ENCODE results near the gene PCDHA9. TPM values are rescaled to one million over a fixed set of nuclear protein-coding genes. Genes with fewer than 3 reads are reported as not detected.

Gene PCDHA9
- total and polyA plus RNA-seq, 2 of the 4 experiments (the other 2 are of a cell fraction): under 0.01 TPM; not detected in 1

GRCh38 chr5:140881889-140882590 is 33.9 kb downstream of the PCDHA9 start, which contains the start of gene PCDHA13:
Gene PCDHA13, plus strand, starts transcription at chr5:140882124. Its CDS starts 145 bp downstream, at chr5:140882269.
- H3K27me3 ChIP-seq (ENCODE audit: control insufficient read depth, insufficient read depth, low read length): no peaks in the 10 kb centered on the region
- no peaks in the 10 kb centered on the region for H4K20me1 ChIP-seq (ENCODE audit: insufficient read depth, low read length)
- H2AFZ ChIP-seq (replicated peaks; ENCODE audit: low read length, poor library complexity): no peak within 1 kb of the TSS
- H3K36me3 ChIP-seq (ENCODE audit: control insufficient read depth, insufficient read depth, low read length): no peaks in the 10 kb centered on the region
- CTCF ChIA-PET: no interaction called here
- no peak within 1 kb of the TSS for H2AK5ac ChIP-seq (ENCODE audit: low read depth, low read length)
- ATAC-seq (ENCODE audit: low read depth) (no peak), DNase-seq (no peak)
- no peaks in the 10 kb centered on the region for H3K4me1 ChIP-seq (ENCODE audit: control insufficient read depth, insufficient read depth, low read length)
- dilution Hi-C loops (cut with HindIII; ENCODE audit: low sequenced_read_pairs, unreplicated experiment): no loop called here
- POLR2A ChIA-PET (ENCODE audit: unreplicated experiment): no interaction called here
- no peak within 1 kb of the TSS for H4K8ac ChIP-seq (ENCODE audit: low read depth in 2 of 2, low read length in 2 of 2)
- no peak within 1 kb of the TSS for H3K18ac ChIP-seq (ENCODE audit: low read depth, low read length)
- intact Hi-C loops (cut with micrococcal nuclease): no loop called here
- H3K9ac ChIP-seq (ENCODE audit: low read depth, low read length): no peak within 1 kb of the TSS
- WGBS, 2 experiments (ENCODE audit: extremely low coverage in 2 of 2, insufficient read length in 1 of 2): 17% methylated on average over 3 of the region's 35 CpGs; no CpG with 5 or more reads in 1 of the 2 experiments
- H2AK9ac ChIP-seq (replicated peaks; ENCODE audit: low read depth, low read length, poor library complexity): no peak within 1 kb of the TSS
- H4K5ac ChIP-seq (ENCODE audit: low read depth, low read length): no peak within 1 kb of the TSS
- in situ Hi-C loops (cut with MboI; ENCODE audit: low sequenced_read_pairs): no loop called here
- H3K14ac ChIP-seq (replicated peaks; ENCODE audit: low read depth, low read length): no peak within 1 kb of the TSS
- H2BK5ac ChIP-seq (ENCODE audit: low read depth, low read length, poor library complexity, severe bottlenecking): no peak within 1 kb of the TSS
- no peak within 1 kb of the TSS for H4K91ac ChIP-seq (ENCODE audit: insufficient read depth, low read depth, low read length)
- H3K4me2 ChIP-seq (ENCODE audit: low read depth, low read length): no peak within 1 kb of the TSS
- no TSS peak for BruUV-seq (replicated peaks)
- H2BK120ac ChIP-seq (ENCODE audit: low read depth, low read length): no peak within 1 kb of the TSS
- H3K27ac ChIP-seq (ENCODE audit: insufficient read depth, low read length): no peak within 1 kb of the TSS
- H3K4ac ChIP-seq (ENCODE audit: low read depth, low read length): no peak within 1 kb of the TSS
- H3K9me3 ChIP-seq (ENCODE audit: control insufficient read depth, insufficient read depth, low read length): peaks cover 28% of the 10 kb centered on the region
- no peak within 1 kb of the TSS for H3K56ac ChIP-seq (ENCODE audit: extremely low read depth, insufficient read depth, low read length)
- no peak within 1 kb of the TSS for H2BK15ac ChIP-seq (ENCODE audit: low read depth, low read length)
- H3K79me1 ChIP-seq (ENCODE audit: low read depth in 1 of 2, low read length in 2 of 2): no peaks in the 10 kb centered on the region
- no peak for TF ChIP-seq SMC3 (IDR thresholded peaks at IDR 0.05; ENCODE audit: low read depth, low read length)
- no peak for TF ChIP-seq CEBPB (IDR thresholded peaks at IDR 0.05; ENCODE audit: low read depth, low read length)
- no peak for TF ChIP-seq RAD21 (IDR thresholded peaks at IDR 0.05; ENCODE audit: low read length)
- no peak for TF ChIP-seq CTCF (conservative IDR thresholded peaks at IDR 0.05; ENCODE audit: low read depth, low read length)
- TF ChIP-seq RCOR1 (IDR thresholded peaks at IDR 0.05; ENCODE audit: insufficient replicate concordance, low read length): no peak
- no peak for TF ChIP-seq MAZ (IDR thresholded peaks at IDR 0.05; ENCODE audit: borderline replicate concordance, low read depth, low read length)
- no peak for TF ChIP-seq POLR2A (IDR thresholded peaks at IDR 0.05; ENCODE audit: low read depth, low read length)
- no peak for TF ChIP-seq NFE2L2 (IDR thresholded peaks at IDR 0.05; ENCODE audit: low read depth, low read length)
- no peak within 1 kb of the TSS for H3K4me3 ChIP-seq (ENCODE audit: insufficient read depth, low read depth, low read length)
- no peak within 1 kb of the TSS for H3K23ac ChIP-seq (ENCODE audit: low read depth, low read length)
- no peaks in the 10 kb centered on the region for H3K9me1 ChIP-seq (ENCODE audit: insufficient read depth, low read length)
- H2BK20ac ChIP-seq (ENCODE audit: low read depth, low read length): no peak within 1 kb of the TSS
